PC-3 (cell line): ENCODE measurements around the gene SYNJ2.

Experiments
- CTCF ChIP-seq: fragments of 300-600 bp; sonication (generic); conservative IDR thresholded peaks from 2 replicates; pipeline ENCODE4 v1.5.1; 2017; ENCODE audit warnings: antibody characterized with exemption, low read depth, mild to moderate bottlenecking, low read length
- EZH2 ChIP-seq: fragments of 300-600 bp; sonication (generic); IDR thresholded peaks from one replicate; pipeline ENCODE4 v1.6.1; 2017; ENCODE audit warnings: antibody characterized with exemption, mild to moderate bottlenecking, low read length; ENCODE audit not compliant: unreplicated experiment
- EZH2phosphoT487 ChIP-seq: fragments of 300-600 bp; sonication (generic); IDR thresholded peaks from 2 replicates; pipeline ENCODE4 v1.6.1; 2018; ENCODE audit warnings: mild to moderate bottlenecking, antibody characterized with exemption, low read length, borderline replicate concordance

- TF ChIP-seq CTCF (no peak), EZH2 (no peak), EZH2phosphoT487 (no peak)
Measured at GRCh38 chr6:158115102-158115501, 133.4 kb downstream of the SYNJ2 start.
